Endothelial cell of umbilical vein (primary cell): Measurements from ENCODE around the gene ERLIN1. TPM values are rescaled to one million over a fixed set of nuclear protein-coding genes. Genes with fewer than 3 reads are reported as not detected.

Source experiments
- BruUV-seq: library from RNA; stranded (reverse); fragments of 400-500 nt; replicated peaks from 2 replicates; lab custom pipeline; 2021; lab: Mats Ljungman, UMichigan
- CTCF ChIA-PET: fragments of 300-600, 350-600 bp; sonication (Branson Sonifier 250); formaldehyde crosslinking; loops from one replicate; lab custom pipeline; 2021; ENCODE audit warnings: antibody characterized with exemption, inconsistent platforms; lab: Charles Lee
- POLR2A ChIA-PET: fragments of 300-600, 350-600 bp; sonication (Branson Sonifier 250); formaldehyde crosslinking; loops from one replicate; lab custom pipeline; 2021; ENCODE audit warnings: antibody characterized with exemption, inconsistent platforms; lab: Charles Lee
- DNase-seq: peaks from one replicate; pipeline ENCODE4 v3.0.0-alpha.2; 2011; ENCODE audit warnings: low read depth, low spot score
- FAIRE-seq: peaks from 2 replicates; lab custom pipeline; 2011; peaks lifted over from hg19 to GRCh38; lab: Jason Lieb, UNC
- H2AFZ ChIP-seq: 2 replicates; pipeline ENCODE4 v1.6.0; 2012; ENCODE audit warnings: low read depth, low read length, control low read depth, inconsistent platforms
- H3K27ac ChIP-seq: 2 replicates; pipeline ENCODE4 v1.5.1; 2011; ENCODE audit warnings: low read depth, mild to moderate bottlenecking, control low read depth, low read length, moderate library complexity; ENCODE audit not compliant: insufficient read depth
- H3K27me3 ChIP-seq, 2 experiments: 2 replicates each; pipeline versions ENCODE4 v1.6.0 to v1.6.1; 2011; ENCODE audit warnings: low read length in 2 of 2, mixed read lengths in 1 of 2; ENCODE audit not compliant: control insufficient read depth in 2 of 2, insufficient read depth in 2 of 2
- H3K36me3 ChIP-seq, 2 experiments: 2 replicates in 1 of 2; 3 replicates in 1 of 2; pipeline ENCODE4 v1.5.1; 2011; ENCODE audit warnings: low read length in 2 of 2, mild to moderate bottlenecking in 1 of 2, moderate library complexity in 1 of 2; ENCODE audit not compliant: control insufficient read depth in 2 of 2, insufficient read depth in 2 of 2; ENCODE audit errors: extremely low read depth in 1 of 2
- H3K4me1 ChIP-seq: 3 replicates; pipeline ENCODE4 v1.5.1; 2011; ENCODE audit warnings: mild to moderate bottlenecking, low read length; ENCODE audit not compliant: control insufficient read depth, insufficient read depth; ENCODE audit errors: extremely low read depth
- H3K4me2 ChIP-seq: 2 replicates; pipeline ENCODE4 v1.6.1; 2011; ENCODE audit warnings: low read length, control low read depth, mixed read lengths; ENCODE audit not compliant: insufficient read depth
- H3K4me3 ChIP-seq, 3 experiments: fragments of 200-600 bp in 1 of 3; sonication (generic), shearing (Covaris generic) in 1 of 3; replicated peaks in 1 of 3; 2 replicates each; pipeline ENCODE4 v1.5.1; 2011 to 2016; ENCODE audit warnings: control low read depth in 3 of 3, low read length in 3 of 3, mild to moderate bottlenecking in 2 of 3, inconsistent platforms in 1 of 3, low read depth in 1 of 3, moderate library complexity in 1 of 3; ENCODE audit not compliant: insufficient read depth in 1 of 3
- H3K79me2 ChIP-seq: 2 replicates; pipeline ENCODE4 v1.6.0; 2012; ENCODE audit warnings: low read length, inconsistent platforms; ENCODE audit not compliant: control insufficient read depth, insufficient read depth
- H3K9ac ChIP-seq: replicated peaks from 2 replicates; pipeline ENCODE3; 2011; ENCODE audit warnings: low read length, control low read depth; ENCODE audit not compliant: insufficient read depth; ENCODE audit errors: extremely low read depth
- H3K9me1 ChIP-seq: replicated peaks from 3 replicates; pipeline ENCODE4 v1.6.0; 2011; ENCODE audit warnings: mild to moderate bottlenecking, low read length; ENCODE audit not compliant: control insufficient read depth, insufficient read depth; ENCODE audit errors: extremely low read depth
- H3K9me3 ChIP-seq: replicated peaks from 2 replicates; pipeline ENCODE4 v1.5.1; 2012; ENCODE audit warnings: low read length, inconsistent platforms; ENCODE audit not compliant: control insufficient read depth, insufficient read depth
- H4K20me1 ChIP-seq: replicated peaks from 2 replicates; pipeline ENCODE3; 2011; ENCODE audit warnings: mild to moderate bottlenecking, low read length; ENCODE audit not compliant: control insufficient read depth, insufficient read depth; ENCODE audit errors: extremely low read depth
- CTCF ChIP-seq, 2 donors: IDR thresholded peaks; 1 replicate in 1 of 2; 2 replicates in 1 of 2; pipeline ENCODE4 v1.5.1; 2011; ENCODE audit warnings: low read length in 2 of 2, mild to moderate bottlenecking in 2 of 2, moderate library complexity in 2 of 2, control low read depth in 1 of 2, inconsistent platforms in 1 of 2, low read depth in 1 of 2; ENCODE audit not compliant: insufficient read depth in 1 of 2; ENCODE audit errors: extremely low read depth in 1 of 2
- FOS ChIP-seq: IDR thresholded peaks from 2 replicates; pipeline ENCODE4 v1.6.1; 2011; ENCODE audit warnings: mild to moderate bottlenecking, low read length, moderate library complexity, borderline replicate concordance; ENCODE audit not compliant: insufficient read depth
- GATA2 ChIP-seq: IDR thresholded peaks from 2 replicates; pipeline ENCODE4 v1.7.0; 2011; ENCODE audit warnings: low read depth, mild to moderate bottlenecking, moderate library complexity, mixed read lengths, low read length; ENCODE audit not compliant: insufficient read length, insufficient read depth
- JUN ChIP-seq: IDR thresholded peaks from 2 replicates; pipeline ENCODE4 v1.6.1; 2011; ENCODE audit warnings: borderline replicate concordance, low read depth; ENCODE audit not compliant: insufficient read length, insufficient read depth
- MYC ChIP-seq: IDR thresholded peaks from one replicate; pipeline ENCODE4 v1.6.1; 2011; ENCODE audit warnings: mild to moderate bottlenecking, low read depth, low read length
- POLR2A ChIP-seq: IDR thresholded peaks from 2 replicates; pipeline ENCODE4 v1.6.1; 2012; ENCODE audit warnings: low read depth, mild to moderate bottlenecking, control low read depth, low read length
- dilution Hi-C: fragments of 300-500 bp; cut with MboI; formaldehyde crosslinking; loops from one replicate; pipeline ENCODE4 v1.15.0; 2019; ENCODE audit warnings: low sequenced_read_pairs; ENCODE audit not compliant: extremely low pct_ligation_motif_present
- intact Hi-C: fragments of 100-400 bp; cut with micrococcal nuclease; formaldehyde crosslinking; loops from one replicate; pipeline ENCODE4 v1.10.0; 2022
- polyA plus RNA-seq, 4 experiments: library from polyadenylated mRNA; depleted of rRNA in 3 of 4; stranded (reverse) in 3 of 4; unstranded in 1 of 4; fragments of >200 nt; gene quantifications; 2 replicates each; pipeline versions ENCODE4 v1.2.1 to v1.2.3, GENCODE V29; 2011 to 2012; ENCODE audit warnings: missing spikeins in 1 of 4
- total RNA-seq: library from RNA; stranded (reverse); gene quantifications from 2 replicates; pipeline ENCODE4 v1.2.3, GENCODE V29; 2021
- TF ChIP-seq, protein P1 (sequence below): IDR thresholded peaks from 2 replicates; pipeline ENCODE4 v1.6.1; 2011; ENCODE audit not compliant: insufficient read depth, insufficient read length

Gene ERLIN1
- total and polyA plus RNA-seq, 2 donors (not counting 3 experiments of a cell fraction or from before 2014, with no cell fraction given): 30.7 to 51.0 TPM

GRCh38 chr10:100124097-100124496 is 61.7 kb downstream of the ERLIN1 start:
- intact Hi-C loops (no loop called here), dilution Hi-C loops (no loop called here)
- H3K36me3 ChIP-seq: no peaks in the 10 kb centered on the region
- BruUV-seq: no TSS peak
- H3K27ac ChIP-seq: no peak overlapping the region
- POLR2A ChIA-PET: no interaction called here
- no peak for DNase-seq
- peaks cover 0 to 8% of the 10 kb centered on the region in 2 experiments for H3K27me3 ChIP-seq
- H3K4me2 ChIP-seq: no peak overlapping the region
- H3K4me1 ChIP-seq: no peaks in the 10 kb centered on the region
- CTCF ChIA-PET: no interaction called here
- no peaks in the 10 kb centered on the region for H4K20me1 ChIP-seq
- no peak overlapping the region for H3K9ac ChIP-seq
- TF ChIP-seq POLR2A: no peak
- TF ChIP-seq CTCF (IDR thresholded peaks at IDR 0.05; ENCODE audit: extremely low read depth in 1 of 2, insufficient read depth in 1 of 2, low read depth in 1 of 2, low read length in 2 of 2): no peak
- TF ChIP-seq, protein P1, sequence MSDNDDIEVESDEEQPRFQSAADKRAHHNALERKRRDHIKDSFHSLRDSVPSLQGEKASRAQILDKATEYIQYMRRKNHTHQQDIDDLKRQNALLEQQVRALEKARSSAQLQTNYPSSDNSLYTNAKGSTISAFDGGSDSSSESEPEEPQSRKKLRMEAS: no peak
- TF ChIP-seq MYC: no peak
- TF ChIP-seq GATA2: no peak
- TF ChIP-seq JUN: no peak
- TF ChIP-seq FOS: no peak
- no peaks in the 10 kb centered on the region for H3K79me2 ChIP-seq
- no peak overlapping the region for H2AFZ ChIP-seq
- H3K9me3 ChIP-seq: no peaks in the 10 kb centered on the region
- H3K9me1 ChIP-seq: no peaks in the 10 kb centered on the region
- no peak overlapping the region for H3K4me3 ChIP-seq
- FAIRE-seq: no peak
